OCI-LY3 (cell line): ENCODE results near the gene VN1R5.

Source experiments
- CTCF ChIP-seq: fragments of 200-600, 300-600 bp; sonication (generic); IDR thresholded peaks from 2 replicates; pipeline ENCODE4 v1.5.1; 2014; ENCODE audit warnings: antibody characterized with exemption, low read length, low read depth
- EZH2phosphoT487 ChIP-seq: fragments of 200-600 bp; shearing (Covaris generic); IDR thresholded peaks from 2 replicates; pipeline ENCODE4 v1.6.1; 2018; ENCODE audit warnings: antibody characterized with exemption, mixed run types, low read depth

- no peak for TF ChIP-seq CTCF
- TF ChIP-seq EZH2phosphoT487 = no peak
Observed at GRCh38 chr1:247216261-247216660, 39.6 kb upstream of the VN1R5 start.
